Endothelial cell of umbilical vein (primary cell): Measurements from ENCODE around the gene SEC14L1. TPM values are rescaled to one million over a fixed set of nuclear protein-coding genes. Genes with fewer than 3 reads are reported as not detected.

Source experiments
- BruUV-seq: library from RNA; stranded (reverse); fragments of 400-500 nt; replicated peaks from 2 replicates; lab custom pipeline; 2021; lab: Mats Ljungman, UMichigan
- CTCF ChIA-PET: fragments of 300-600, 350-600 bp; sonication (Branson Sonifier 250); formaldehyde crosslinking; loops from one replicate; lab custom pipeline; 2021; ENCODE audit warnings: antibody characterized with exemption, inconsistent platforms; lab: Charles Lee
- POLR2A ChIA-PET: fragments of 300-600, 350-600 bp; sonication (Branson Sonifier 250); formaldehyde crosslinking; loops from one replicate; lab custom pipeline; 2021; ENCODE audit warnings: antibody characterized with exemption, inconsistent platforms; lab: Charles Lee
- DNase-seq: peaks from one replicate; pipeline ENCODE4 v3.0.0-alpha.2; 2011; ENCODE audit warnings: low read depth, low spot score
- FAIRE-seq: peaks from 2 replicates; lab custom pipeline; 2011; peaks lifted over from hg19 to GRCh38; lab: Jason Lieb, UNC
- H2AFZ ChIP-seq: 2 replicates; pipeline ENCODE4 v1.6.0; 2012; ENCODE audit warnings: low read depth, low read length, control low read depth, inconsistent platforms
- H3K27ac ChIP-seq: 2 replicates; pipeline ENCODE4 v1.5.1; 2011; ENCODE audit warnings: low read depth, mild to moderate bottlenecking, control low read depth, low read length, moderate library complexity; ENCODE audit not compliant: insufficient read depth
- H3K27me3 ChIP-seq, 2 experiments: 2 replicates each; pipeline versions ENCODE4 v1.6.0 to v1.6.1; 2011; ENCODE audit warnings: low read length in 2 of 2, mixed read lengths in 1 of 2; ENCODE audit not compliant: control insufficient read depth in 2 of 2, insufficient read depth in 2 of 2
- H3K36me3 ChIP-seq, 2 experiments: 2 replicates in 1 of 2; 3 replicates in 1 of 2; pipeline ENCODE4 v1.5.1; 2011; ENCODE audit warnings: low read length in 2 of 2, mild to moderate bottlenecking in 1 of 2, moderate library complexity in 1 of 2; ENCODE audit not compliant: control insufficient read depth in 2 of 2, insufficient read depth in 2 of 2; ENCODE audit errors: extremely low read depth in 1 of 2
- H3K4me1 ChIP-seq: 3 replicates; pipeline ENCODE4 v1.5.1; 2011; ENCODE audit warnings: mild to moderate bottlenecking, low read length; ENCODE audit not compliant: control insufficient read depth, insufficient read depth; ENCODE audit errors: extremely low read depth
- H3K4me2 ChIP-seq: 2 replicates; pipeline ENCODE4 v1.6.1; 2011; ENCODE audit warnings: low read length, control low read depth, mixed read lengths; ENCODE audit not compliant: insufficient read depth
- H3K4me3 ChIP-seq, 3 experiments: fragments of 200-600 bp in 1 of 3; sonication (generic), shearing (Covaris generic) in 1 of 3; replicated peaks in 1 of 3; 2 replicates each; pipeline ENCODE4 v1.5.1; 2011 to 2016; ENCODE audit warnings: control low read depth in 3 of 3, low read length in 3 of 3, mild to moderate bottlenecking in 2 of 3, inconsistent platforms in 1 of 3, low read depth in 1 of 3, moderate library complexity in 1 of 3; ENCODE audit not compliant: insufficient read depth in 1 of 3
- H3K79me2 ChIP-seq: 2 replicates; pipeline ENCODE4 v1.6.0; 2012; ENCODE audit warnings: low read length, inconsistent platforms; ENCODE audit not compliant: control insufficient read depth, insufficient read depth
- H3K9ac ChIP-seq: replicated peaks from 2 replicates; pipeline ENCODE3; 2011; ENCODE audit warnings: low read length, control low read depth; ENCODE audit not compliant: insufficient read depth; ENCODE audit errors: extremely low read depth
- H3K9me1 ChIP-seq: replicated peaks from 3 replicates; pipeline ENCODE4 v1.6.0; 2011; ENCODE audit warnings: mild to moderate bottlenecking, low read length; ENCODE audit not compliant: control insufficient read depth, insufficient read depth; ENCODE audit errors: extremely low read depth
- H3K9me3 ChIP-seq: replicated peaks from 2 replicates; pipeline ENCODE4 v1.5.1; 2012; ENCODE audit warnings: low read length, inconsistent platforms; ENCODE audit not compliant: control insufficient read depth, insufficient read depth
- H4K20me1 ChIP-seq: replicated peaks from 2 replicates; pipeline ENCODE3; 2011; ENCODE audit warnings: mild to moderate bottlenecking, low read length; ENCODE audit not compliant: control insufficient read depth, insufficient read depth; ENCODE audit errors: extremely low read depth
- CTCF ChIP-seq, 2 donors: IDR thresholded peaks; 1 replicate in 1 of 2; 2 replicates in 1 of 2; pipeline ENCODE4 v1.5.1; 2011; ENCODE audit warnings: low read length in 2 of 2, mild to moderate bottlenecking in 2 of 2, moderate library complexity in 2 of 2, control low read depth in 1 of 2, inconsistent platforms in 1 of 2, low read depth in 1 of 2; ENCODE audit not compliant: insufficient read depth in 1 of 2; ENCODE audit errors: extremely low read depth in 1 of 2
- EZH2 ChIP-seq: IDR thresholded peaks from 2 replicates; pipeline ENCODE4 v1.6.1; 2012; ENCODE audit warnings: borderline replicate concordance, low read depth, mild to moderate bottlenecking, moderate library complexity, low read length, inconsistent platforms; ENCODE audit not compliant: severe bottlenecking
- FOS ChIP-seq: IDR thresholded peaks from 2 replicates; pipeline ENCODE4 v1.6.1; 2011; ENCODE audit warnings: mild to moderate bottlenecking, low read length, moderate library complexity, borderline replicate concordance; ENCODE audit not compliant: insufficient read depth
- GATA2 ChIP-seq: IDR thresholded peaks from 2 replicates; pipeline ENCODE4 v1.7.0; 2011; ENCODE audit warnings: low read depth, mild to moderate bottlenecking, moderate library complexity, mixed read lengths, low read length; ENCODE audit not compliant: insufficient read length, insufficient read depth
- JUN ChIP-seq: IDR thresholded peaks from 2 replicates; pipeline ENCODE4 v1.6.1; 2011; ENCODE audit warnings: borderline replicate concordance, low read depth; ENCODE audit not compliant: insufficient read length, insufficient read depth
- MAX ChIP-seq: IDR thresholded peaks from 2 replicates; pipeline ENCODE4 v1.6.1; 2011; ENCODE audit not compliant: insufficient read depth, insufficient read length
- MYC ChIP-seq: IDR thresholded peaks from one replicate; pipeline ENCODE4 v1.6.1; 2011; ENCODE audit warnings: mild to moderate bottlenecking, low read depth, low read length
- POLR2A ChIP-seq: IDR thresholded peaks from 2 replicates; pipeline ENCODE4 v1.6.1; 2012; ENCODE audit warnings: low read depth, mild to moderate bottlenecking, control low read depth, low read length
- POLR2AphosphoS5 ChIP-seq: IDR thresholded peaks from 2 replicates; pipeline ENCODE4 v1.6.1; 2012; ENCODE audit warnings: low read depth, mild to moderate bottlenecking, control low read depth, low read length, moderate library complexity; ENCODE audit not compliant: insufficient read depth
- dilution Hi-C: fragments of 300-500 bp; cut with MboI; formaldehyde crosslinking; loops from one replicate; pipeline ENCODE4 v1.15.0; 2019; ENCODE audit warnings: low sequenced_read_pairs; ENCODE audit not compliant: extremely low pct_ligation_motif_present
- intact Hi-C: fragments of 100-400 bp; cut with micrococcal nuclease; formaldehyde crosslinking; loops from one replicate; pipeline ENCODE4 v1.10.0; 2022
- polyA plus RNA-seq, 4 experiments: library from polyadenylated mRNA; depleted of rRNA in 3 of 4; stranded (reverse) in 3 of 4; unstranded in 1 of 4; fragments of >200 nt; gene quantifications; 2 replicates each; pipeline versions ENCODE4 v1.2.1 to v1.2.3, GENCODE V29; 2011 to 2012; ENCODE audit warnings: missing spikeins in 1 of 4
- total RNA-seq: library from RNA; stranded (reverse); gene quantifications from 2 replicates; pipeline ENCODE4 v1.2.3, GENCODE V29; 2021

The SEC14L1 gene
- total and polyA plus RNA-seq, 2 donors (not counting 3 experiments of a cell fraction or from before 2014, with no cell fraction given), result 215 to 631 TPM

- Histone ChIP-seq H3K9me3 (no peaks in the 10 kb centered on the region), H3K4me2 (peak overlapping the region; percentile 28), H4K20me1 (peaks cover 2% of the 10 kb centered on the region), H3K36me3 (peaks cover 0 to 5% of the 10 kb centered on the region in 2 experiments), H3K9ac (no peak overlapping the region), H2AFZ (no peak overlapping the region), H3K79me2 (peaks cover 98% of the 10 kb centered on the region), H3K9me1 (no peaks in the 10 kb centered on the region), H3K27ac (peak overlapping the region; percentile 28), H3K27me3 (no peaks in the 10 kb centered on the region), H3K4me1 (peaks cover 63% of the 10 kb centered on the region), H3K4me3 (no peak overlapping the region)
- DNase-seq (no peak), FAIRE-seq (no peak)
- dilution Hi-C loops (no loop called here), intact Hi-C loops (no loop called here)
- TF ChIP-seq GATA2 (no peak), FOS (no peak), JUN (no peak), POLR2A (no peak), MAX (no peak), POLR2AphosphoS5 (no peak), CTCF (IDR thresholded peaks at IDR 0.05; ENCODE audit: extremely low read depth in 1 of 2, insufficient read depth in 1 of 2, low read depth in 1 of 2, low read length in 2 of 2) (no peak), EZH2 (no peak), MYC (no peak)
- CTCF ChIA-PET, result interaction anchor here (0.7 to 1.4 kb wide), 3 partner anchors 9 to 92 kb away, joined by 3 to 10 read pairs (median 4); no protein-coding TSS in a partner anchor
- no TSS peak for BruUV-seq
- POLR2A ChIA-PET, result interaction anchor here (0.6 kb wide), 2 partner anchors 20 to 564 kb away, joined by 3 to 8 read pairs; no protein-coding TSS in a partner anchor
These were observed 40.0 kb downstream of the SEC14L1 start for GRCh38 chr17:77180503-77181357.
